GM12878 (cell line): ENCODE data around the gene ABCB9. TPM values are rescaled to one million over a fixed set of nuclear protein-coding genes. Genes with fewer than 3 reads are reported as not detected.
"Not testable (repeated sequence)": the region's sequence is repeated elsewhere in the genome, so short reads cannot be mapped to it uniquely, and the experiment has no call there.

Experiments used
- ATAC-seq: fragments of 200-7000 bp; cut with Tn5 transposase; 3 replicates; pipeline ENCODE4 v1.9.1; 2020; ENCODE audit warnings: mild to moderate bottlenecking, moderate library complexity
- BruUV-seq: library from RNA; stranded (reverse); fragments of 400-500 nt; replicated peaks from 2 replicates; lab custom pipeline; 2021; lab: Mats Ljungman, UMichigan
- CTCF ChIA-PET: fragments of 300-600 bp; sonication (Branson Sonifier 250); formaldehyde crosslinking; extraction: SDS; loops from one replicate; lab custom pipeline; 2021; ENCODE audit warnings: inconsistent platforms; lab: Yijun Ruan, JAX
- POLR2A ChIA-PET: fragments of 350-600 bp; formaldehyde crosslinking; extraction: SDS; loops from one replicate; lab custom pipeline; 2021; ENCODE audit warnings: inconsistent platforms; lab: Charles Lee
- RAD21 ChIA-PET: fragments of 300-600 bp; sonication (Branson Sonifier 250); formaldehyde crosslinking; loops from one replicate; lab custom pipeline; 2023; ENCODE audit warnings: antibody characterized with exemption; ENCODE audit not compliant: unreplicated experiment; lab: Charles Lee
- SMC1A ChIA-PET: fragments of 300-600 bp; sonication (Branson Sonifier 250); formaldehyde crosslinking; loops from one replicate; lab custom pipeline; 2023; ENCODE audit not compliant: unreplicated experiment, uncharacterized antibody; lab: Charles Lee
- DNase-seq: peaks from one replicate; pipeline ENCODE4 v3.0.0-alpha.2; 2011; ENCODE audit warnings: low read depth, low spot score
- FAIRE-seq: peaks from 3 replicates; lab custom pipeline; 2011; peaks lifted over from hg19 to GRCh38; lab: Jason Lieb, UNC
- H2AFZ ChIP-seq: 2 replicates; pipeline ENCODE4 v1.6.0; 2011; ENCODE audit warnings: low read depth, low read length, control low read depth; ENCODE audit not compliant: control insufficient read depth
- H3K27ac ChIP-seq: 2 replicates; pipeline ENCODE4 v1.5.1; 2011; ENCODE audit warnings: control low read depth; ENCODE audit not compliant: control insufficient read depth, insufficient read depth
- H3K27me3 ChIP-seq, 2 experiments: replicated peaks in 1 of 2; 2 replicates each; pipeline versions ENCODE4 v1.6.0 to v1.6.1; 2011; ENCODE audit warnings: low read length in 1 of 2; ENCODE audit not compliant: control insufficient read depth in 2 of 2, insufficient read depth in 2 of 2
- H3K36me3 ChIP-seq, 2 experiments: 2 replicates each; pipeline ENCODE4 v1.5.1; 2011; ENCODE audit warnings: low read length in 1 of 2; ENCODE audit not compliant: control insufficient read depth in 2 of 2, insufficient read depth in 2 of 2
- H3K4me1 ChIP-seq: 2 replicates; pipeline ENCODE4 v1.6.1; 2011; ENCODE audit warnings: mild to moderate bottlenecking, low read length, moderate library complexity, mixed read lengths; ENCODE audit not compliant: control insufficient read depth, insufficient read depth
- H3K4me2 ChIP-seq: 2 replicates; pipeline ENCODE4 v1.6.0; 2011; ENCODE audit warnings: control low read depth; ENCODE audit not compliant: control insufficient read depth, insufficient read depth
- H3K4me3 ChIP-seq: fragments of 200-600 bp; sonication (generic); 2 replicates; pipeline ENCODE4 v1.5.1; 2016
- H3K79me2 ChIP-seq: 2 replicates; pipeline ENCODE4 v1.6.0; 2011; ENCODE audit warnings: low read length; ENCODE audit not compliant: control insufficient read depth, insufficient read depth
- H3K9ac ChIP-seq: 2 replicates; pipeline ENCODE4 v1.8.0; 2011; ENCODE audit warnings: low read length, control low read depth, mixed read lengths; ENCODE audit not compliant: control insufficient read depth, insufficient read depth
- H3K9me3 ChIP-seq: replicated peaks from 3 replicates; pipeline ENCODE4 v1.5.1; 2011; ENCODE audit warnings: mild to moderate bottlenecking, low read length; ENCODE audit not compliant: control insufficient read depth, insufficient read depth
- H4K20me1 ChIP-seq: 2 replicates; pipeline ENCODE4 v1.6.0; 2011; ENCODE audit not compliant: control insufficient read depth, insufficient read depth
- CBX3 ChIP-seq: fragments of 200-600 bp; sonication (generic); IDR thresholded peaks from 2 replicates; pipeline ENCODE4 v1.6.1; 2016; ENCODE audit warnings: low read depth, borderline replicate concordance
- CBX5 ChIP-seq: sonication (generic); IDR thresholded peaks from 2 replicates; pipeline ENCODE4 v1.6.1; 2016; ENCODE audit warnings: low read depth, moderate library complexity, mild to moderate bottlenecking, inconsistent platforms
- WGBS: methylation state at CpG from one replicate; pipeline ENCODE4 v1.1.6; 2016; ENCODE audit warnings: low lambda C conversion rate; ENCODE audit not compliant: insufficient replicate concordance, insufficient coverage; ENCODE audit errors: missing lambda C conversion rate; 5-methylcytosine and 5-hydroxymethylcytosine counted together
- in situ Hi-C: fragments of 300-500 bp; cut with MboI; formaldehyde crosslinking; loops from 9 replicates; pipeline ENCODE4 v1.14.3; 2018; ENCODE audit warnings: mixed read lengths
- intact Hi-C: fragments of 100-400 bp; cut with micrococcal nuclease; formaldehyde crosslinking; loops from one replicate; pipeline ENCODE4 v1.14.2; 2022; ENCODE audit not compliant: unreplicated experiment
- polyA plus RNA-seq, 11 experiments: library from polyadenylated mRNA; depleted of rRNA in 4 of 11; unstranded in 6 of 11; stranded (reverse) in 5 of 11; fragments of >200 nt; fragmentation: Nextera tagmentation in 4 of 11; fragmentation: Illumina TruSeq in 1 of 11; extraction: Ambion mirVana in 4 of 11; extraction: Trizol in 1 of 11; gene quantifications; 1 replicate in 1 of 11; 2 replicates in 10 of 11; pipeline versions ENCODE4 v1.2.1 to v1.2.3, GENCODE V29; 2011 to 2016; ENCODE audit warnings: inconsistent platforms in 2 of 11, missing spikeins in 2 of 11, low read depth in 1 of 11
- total RNA-seq, 4 experiments: library from RNA; depleted of rRNA in 3 of 4; stranded (reverse); fragments of >200 nt in 3 of 4; fragmentation: Illumina TruSeq in 1 of 4; extraction: Trizol in 1 of 4; gene quantifications; 2 replicates each; pipeline versions ENCODE4 v1.2.1 to v1.2.3, GENCODE V29; 2013 to 2021
- TF ChIP-seq, protein P1 (sequence below): fragments of 450-650 bp; IDR thresholded peaks from 2 replicates; pipeline ENCODE4 v1.6.1; 2017; ENCODE audit warnings: antibody characterized with exemption, mild to moderate bottlenecking, moderate library complexity

The ABCB9 gene
- total and polyA plus RNA-seq, 10 of the 15 experiments (the other 5 are each of a cell fraction or from before 2014, with no cell fraction given): 0.37 to 4.9 (median 3.1) TPM

DNA sequence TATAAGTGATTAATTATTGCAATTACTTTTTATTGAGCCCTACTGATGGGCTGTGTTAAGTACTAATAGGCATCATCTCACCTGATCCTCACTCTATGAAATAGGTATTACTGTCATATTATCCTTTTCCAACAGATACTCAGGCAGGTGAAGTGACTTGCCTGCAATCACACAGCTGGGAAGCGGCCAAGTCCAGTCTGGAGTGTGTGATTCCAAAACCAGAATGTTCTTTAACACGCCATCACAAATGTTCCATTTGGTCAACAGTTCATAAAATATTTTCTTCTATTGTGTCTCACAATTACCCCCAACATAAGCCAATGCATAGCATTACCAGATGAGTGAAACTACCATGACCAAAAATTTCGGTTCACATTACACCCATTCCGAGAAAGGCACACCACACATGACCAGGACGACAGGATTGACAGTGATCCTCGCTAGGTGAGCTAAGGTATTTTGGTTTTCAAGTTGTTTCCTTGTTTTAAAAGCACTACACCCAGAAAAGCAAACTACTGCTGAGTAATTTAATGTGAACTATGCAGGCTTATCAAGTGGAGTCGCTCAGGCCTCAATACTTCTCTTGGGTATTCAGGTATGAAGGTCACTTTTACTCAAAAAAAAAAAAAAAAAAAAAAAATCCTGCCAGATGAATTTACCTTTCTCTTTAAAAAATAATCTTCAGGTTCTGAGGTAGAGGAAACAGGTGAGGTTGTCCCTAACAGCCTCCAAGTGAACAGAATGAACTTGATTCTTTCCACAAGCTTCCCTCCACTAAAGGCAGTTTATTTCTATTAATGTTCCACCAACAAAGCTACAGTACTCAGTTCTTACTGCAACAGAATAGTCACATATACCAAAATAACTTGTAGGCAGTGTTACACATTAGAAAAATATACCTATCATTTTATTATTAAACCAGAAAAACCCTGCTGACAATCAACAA is 72.8 kb downstream of the ABCB9 start (continued):
- TF ChIP-seq, protein P1, sequence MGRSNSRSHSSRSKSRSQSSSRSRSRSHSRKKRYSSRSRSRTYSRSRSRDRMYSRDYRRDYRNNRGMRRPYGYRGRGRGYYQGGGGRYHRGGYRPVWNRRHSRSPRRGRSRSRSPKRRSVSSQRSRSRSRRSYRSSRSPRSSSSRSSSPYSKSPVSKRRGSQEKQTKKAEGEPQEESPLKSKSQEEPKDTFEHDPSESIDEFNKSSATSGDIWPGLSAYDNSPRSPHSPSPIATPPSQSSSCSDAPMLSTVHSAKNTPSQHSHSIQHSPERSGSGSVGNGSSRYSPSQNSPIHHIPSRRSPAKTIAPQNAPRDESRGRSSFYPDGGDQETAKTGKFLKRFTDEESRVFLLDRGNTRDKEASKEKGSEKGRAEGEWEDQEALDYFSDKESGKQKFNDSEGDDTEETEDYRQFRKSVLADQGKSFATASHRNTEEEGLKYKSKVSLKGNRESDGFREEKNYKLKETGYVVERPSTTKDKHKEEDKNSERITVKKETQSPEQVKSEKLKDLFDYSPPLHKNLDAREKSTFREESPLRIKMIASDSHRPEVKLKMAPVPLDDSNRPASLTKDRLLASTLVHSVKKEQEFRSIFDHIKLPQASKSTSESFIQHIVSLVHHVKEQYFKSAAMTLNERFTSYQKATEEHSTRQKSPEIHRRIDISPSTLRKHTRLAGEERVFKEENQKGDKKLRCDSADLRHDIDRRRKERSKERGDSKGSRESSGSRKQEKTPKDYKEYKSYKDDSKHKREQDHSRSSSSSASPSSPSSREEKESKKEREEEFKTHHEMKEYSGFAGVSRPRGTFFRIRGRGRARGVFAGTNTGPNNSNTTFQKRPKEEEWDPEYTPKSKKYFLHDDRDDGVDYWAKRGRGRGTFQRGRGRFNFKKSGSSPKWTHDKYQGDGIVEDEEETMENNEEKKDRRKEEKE: no peak
- TF ChIP-seq CBX3 (no peak), CBX5 (no peak)

DNA sequence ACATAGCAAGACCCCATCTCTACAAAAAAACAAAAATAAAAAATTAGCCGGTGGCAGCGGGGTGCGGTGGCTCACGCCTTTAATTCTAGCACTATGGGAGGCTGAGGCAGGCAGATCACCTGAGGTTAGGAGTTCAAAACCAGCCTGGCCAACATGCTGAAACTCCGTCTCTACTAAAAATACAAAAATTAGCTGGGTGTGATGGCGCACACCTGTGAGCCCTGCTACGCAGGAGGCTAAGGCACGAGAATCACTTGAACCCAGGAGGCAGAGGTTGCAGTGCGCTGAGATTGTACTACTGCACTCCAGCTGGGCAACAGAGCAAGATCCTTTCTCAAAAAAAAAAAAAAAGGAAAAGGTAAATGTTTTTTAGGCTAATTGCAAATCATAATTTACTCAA is 73.5 kb downstream of the ABCB9 start:
- ATAC-seq, FAIRE-seq, in situ Hi-C loops, H3K36me3 ChIP-seq, H2AFZ ChIP-seq, H4K20me1 ChIP-seq, BruUV-seq, H3K27ac ChIP-seq, H3K9me3 ChIP-seq, H3K27me3 ChIP-seq, H3K4me3 ChIP-seq, H3K9ac ChIP-seq, DNase-seq: not testable (repeated sequence)
- intact Hi-C loops: loop anchor here (2.0 kb wide), 1 partner anchor 60 kb away; no protein-coding TSS in a partner anchor
- ChIA-PET POLR2A (interaction anchor here (0.6 to 2.1 kb wide), 6 partner anchors 7 to 86 kb away, joined by 3 to 25 read pairs (median 5); no protein-coding TSS in a partner anchor), SMC1A (interaction anchor here (0.8 to 3.0 kb wide), 6 partner anchors 8 to 59 kb away, joined by 3 to 31 read pairs (median 7); no protein-coding TSS in a partner anchor), CTCF (interaction anchor here (0.6 to 12.3 kb wide), 5 partner anchors 9 to 54 kb away, joined by 3 to 107 read pairs (median 18); no protein-coding TSS in a partner anchor), RAD21 (interaction anchor here (2.0 to 2.5 kb wide), 3 partner anchors 9 to 99 kb away, joined by 8 to 15 read pairs (median 11); no protein-coding TSS in a partner anchor)
- H3K79me2 ChIP-seq: peaks cover 62% of the 10 kb centered on the region
- peaks cover 37% of the 10 kb centered on the region for H3K4me1 ChIP-seq
- peak overlapping the region; percentile 81; the same call in 1 of the 2 replicates for H3K4me2 ChIP-seq
- 92% methylated on average over 9 of the region's 9 CpGs for WGBS
